HG02623 (cell line): ENCODE results near the gene UCK2.
"Not testable (repeated sequence)": the region's sequence is repeated elsewhere in the genome, so short reads cannot be mapped to it uniquely, and the experiment has no call there.

Experiments
- ATAC-seq: cut with Tn5 transposase; IDR thresholded peaks from one replicate; pipeline ENCODE4 v1.9.1; 2021; ENCODE audit warnings: moderate library complexity; ENCODE audit not compliant: unreplicated experiment

UCK2 gene

GRCh38 chr1:165827268-165828102, at the start of gene UCK2:
Gene UCK2, plus strand, starts transcription at chr1:165827614. Its CDS starts 220 bp downstream, at chr1:165827834.
- ATAC-seq: peak; percentile 69

GRCh38 chr1:165778197-165778596, 49.2 kb upstream of the UCK2 start:
- not testable (repeated sequence) for ATAC-seq

GRCh38 chr1:165783519-165783918, 43.9 kb upstream of the UCK2 start:
- ATAC-seq: not testable (repeated sequence)

GRCh38 chr1:165787741-165788140, 39.7 kb upstream of the UCK2 start:
- no peak for ATAC-seq

- ATAC-seq: no peak
These were observed 33.5 kb upstream of the UCK2 start for GRCh38 chr1:165793951-165794350.

- ATAC-seq: no peak
These were observed 31.5 kb upstream of the UCK2 start for GRCh38 chr1:165795894-165796293.

GRCh38 chr1:165799387-165799786, 28.0 kb upstream of the UCK2 start:
- no peak for ATAC-seq

- not testable (repeated sequence) for ATAC-seq
These were observed 22.9 kb upstream of the UCK2 start for GRCh38 chr1:165804513-165804912.

- ATAC-seq: no peak
These were observed 19.8 kb upstream of the UCK2 start for GRCh38 chr1:165807613-165808012.

GRCh38 chr1:165815725-165816124, 11.7 kb upstream of the UCK2 start:
- ATAC-seq: no peak

- ATAC-seq: no peak
These were observed 11.3 kb upstream of the UCK2 start for GRCh38 chr1:165816157-165816556.

GRCh38 chr1:165816826-165817497, 10.5 kb upstream of the UCK2 start:
- no peak for ATAC-seq

- ATAC-seq: no peak
These were observed 3.7 kb upstream of the UCK2 start for GRCh38 chr1:165823552-165824268.

GRCh38 chr1:165824269-165824643, 3.2 kb upstream of the UCK2 start:
- no peak for ATAC-seq

- no peak for ATAC-seq
These were observed 698 bp upstream of the UCK2 start for GRCh38 chr1:165826565-165827267.

GRCh38 chr1:165828103-165828668, 772 bp downstream of the UCK2 start:
- peak; percentile 33 for ATAC-seq

- ATAC-seq: peak; percentile 1
These were observed 1.4 kb downstream of the UCK2 start for GRCh38 chr1:165828669-165829329.

GRCh38 chr1:165829888-165830287, 2.5 kb downstream of the UCK2 start:
- no peak for ATAC-seq

GRCh38 chr1:165831146-165831545, 3.7 kb downstream of the UCK2 start:
- ATAC-seq: no peak

GRCh38 chr1:165832902-165833301, 5.5 kb downstream of the UCK2 start:
- ATAC-seq: no peak
